HG02623 (cell line): ENCODE data around the gene ROPN1L.

Source experiments
- ATAC-seq: cut with Tn5 transposase; IDR thresholded peaks from one replicate; pipeline ENCODE4 v1.9.1; 2021; ENCODE audit warnings: moderate library complexity; ENCODE audit not compliant: unreplicated experiment

The ROPN1L gene

GRCh38 chr5:10456583-10457420 lies 15.1 kb downstream of the ROPN1L start:
- ATAC-seq: no peak

- ATAC-seq: no peak
These were observed 16.2 kb downstream of the ROPN1L start for GRCh38 chr5:10457682-10458574.

GRCh38 chr5:10459080-10460055 lies 17.7 kb downstream of the ROPN1L start:
- no peak for ATAC-seq

GRCh38 chr5:10460252-10460906 lies 18.7 kb downstream of the ROPN1L start:
- no peak for ATAC-seq

- ATAC-seq: no peak
These were observed 19.4 kb downstream of the ROPN1L start for GRCh38 chr5:10461041-10461440.

DNA sequence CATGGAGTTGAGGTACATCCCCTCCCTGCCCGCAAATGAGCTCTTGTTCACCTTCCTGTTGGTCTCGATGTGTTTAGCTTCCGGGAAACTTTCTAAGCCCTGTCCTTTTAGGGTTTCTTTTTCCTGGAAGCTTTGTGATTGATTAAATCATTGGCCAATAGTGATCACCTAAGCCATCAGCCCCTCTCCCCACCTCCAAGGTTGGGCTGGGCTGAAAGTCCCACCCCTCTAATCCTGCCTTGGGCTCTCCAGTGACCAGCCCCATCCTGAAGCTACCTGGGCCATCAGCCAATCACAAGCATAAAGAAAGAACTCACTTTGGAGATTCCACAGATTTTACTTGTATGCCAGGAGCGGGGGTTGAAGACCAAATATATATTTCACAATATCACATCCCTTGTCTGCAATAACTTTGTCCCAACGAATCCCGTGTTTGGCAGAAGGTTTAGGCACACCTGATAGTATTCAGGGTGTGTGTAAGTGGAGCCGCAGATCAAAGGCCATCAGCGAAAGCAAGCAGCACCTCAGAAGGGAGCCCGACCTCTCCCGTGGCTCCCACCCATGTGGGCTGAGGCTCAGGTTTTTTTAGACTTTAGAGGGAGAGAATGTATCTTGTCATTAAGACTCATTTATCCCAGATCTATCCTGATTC lies 20.4 kb downstream of the ROPN1L start:
- no peak for ATAC-seq

GRCh38 chr5:10463566-10463965 lies 21.9 kb downstream of the ROPN1L start:
- ATAC-seq: no peak

DNA sequence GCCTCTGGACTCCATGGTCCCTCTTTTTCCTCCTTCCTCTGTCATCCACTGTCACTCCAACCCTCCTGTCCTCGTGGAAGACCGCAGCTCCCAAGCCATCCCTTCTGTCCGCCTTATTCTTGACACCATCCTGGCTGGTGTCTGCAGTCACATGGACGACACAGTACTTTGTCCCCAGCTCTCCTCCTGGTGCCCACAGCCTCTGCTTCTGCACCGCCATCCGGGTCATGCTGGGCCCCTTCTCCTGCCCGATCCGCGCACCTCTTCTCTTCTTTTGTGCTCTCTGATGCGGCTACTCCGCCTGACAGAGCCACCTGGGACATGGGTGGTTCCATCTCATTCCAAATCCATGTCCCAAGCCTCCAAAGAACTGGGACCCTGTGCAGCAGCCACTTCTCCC lies 22.5 kb downstream of the ROPN1L start:
- no peak for ATAC-seq

GRCh38 chr5:10465726-10466125 lies 24.0 kb downstream of the ROPN1L start:
- no peak for ATAC-seq

DNA sequence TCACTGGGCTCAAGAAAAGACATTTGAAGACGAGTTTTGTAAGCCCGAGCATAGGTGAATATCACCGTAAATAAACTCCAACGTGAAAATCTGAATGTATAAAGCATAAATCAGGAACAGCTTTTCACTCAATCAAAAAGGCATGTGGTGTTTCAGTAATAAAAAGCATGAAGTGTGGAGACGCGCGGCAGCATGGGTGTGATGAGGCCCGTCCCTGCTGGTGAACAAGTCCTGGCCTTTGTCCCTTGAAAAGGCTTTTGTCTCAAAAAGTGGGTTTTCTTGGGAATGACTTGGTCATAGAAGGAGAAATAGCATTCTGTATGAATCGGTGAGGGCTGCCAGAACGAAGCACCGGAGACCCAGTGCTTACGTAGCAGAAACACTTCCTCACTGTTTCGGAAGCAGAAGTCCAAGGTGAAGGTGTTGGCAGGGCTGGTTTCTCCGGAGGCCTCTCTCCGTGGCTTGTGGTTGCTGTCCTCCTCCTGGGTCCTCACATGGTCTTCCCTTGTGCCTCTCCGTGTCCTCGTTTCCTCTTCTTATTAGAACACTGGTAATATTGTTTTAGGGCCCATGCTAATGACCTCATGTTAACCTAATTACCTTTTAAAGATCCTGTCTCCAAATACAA lies 24.9 kb downstream of the ROPN1L start:
- ATAC-seq: no peak

DNA sequence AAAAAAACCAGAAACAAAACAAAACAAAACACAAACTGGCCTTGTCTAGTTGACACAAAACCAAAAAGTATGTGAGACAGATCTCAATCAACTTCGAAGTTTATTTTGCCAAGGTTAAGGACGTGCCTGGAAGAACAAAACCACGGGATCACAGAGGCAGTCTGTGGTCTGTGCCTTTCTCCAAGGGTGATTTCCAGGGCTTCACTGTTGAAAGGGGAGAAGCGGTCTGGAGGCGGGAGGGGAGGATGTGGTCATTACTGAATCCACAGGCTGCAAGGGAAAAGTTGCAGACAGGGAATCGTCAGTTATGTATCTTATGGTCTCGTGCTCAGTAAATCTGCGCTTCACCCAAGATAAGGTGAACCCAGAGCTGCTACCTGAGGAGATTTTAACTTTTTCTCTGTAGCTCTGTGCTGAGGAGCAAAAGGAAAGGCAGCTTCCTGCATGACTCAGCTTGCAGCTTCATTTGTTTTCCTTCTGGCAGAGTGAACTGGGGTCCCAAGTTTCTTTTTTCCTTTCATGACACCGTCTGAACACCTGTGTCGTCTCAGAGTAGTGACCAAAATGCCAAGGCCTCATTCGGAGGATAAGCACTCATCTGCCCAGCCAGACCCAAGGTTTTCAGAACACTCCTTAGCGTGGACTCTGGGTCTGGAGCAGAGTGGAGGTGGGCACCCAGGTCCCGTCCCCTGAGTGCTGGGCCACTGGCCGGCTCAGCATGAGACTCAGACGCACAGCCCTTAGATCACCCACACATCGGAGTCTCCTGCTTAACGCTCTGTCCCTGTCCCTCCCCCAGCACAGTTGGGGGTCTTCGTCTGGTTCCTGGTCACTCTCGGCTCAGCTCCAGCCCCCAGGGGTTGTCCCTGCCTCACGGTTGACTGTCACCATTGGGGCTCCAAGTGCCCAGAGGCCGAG lies 25.9 kb downstream of the ROPN1L start:
- no peak for ATAC-seq

DNA sequence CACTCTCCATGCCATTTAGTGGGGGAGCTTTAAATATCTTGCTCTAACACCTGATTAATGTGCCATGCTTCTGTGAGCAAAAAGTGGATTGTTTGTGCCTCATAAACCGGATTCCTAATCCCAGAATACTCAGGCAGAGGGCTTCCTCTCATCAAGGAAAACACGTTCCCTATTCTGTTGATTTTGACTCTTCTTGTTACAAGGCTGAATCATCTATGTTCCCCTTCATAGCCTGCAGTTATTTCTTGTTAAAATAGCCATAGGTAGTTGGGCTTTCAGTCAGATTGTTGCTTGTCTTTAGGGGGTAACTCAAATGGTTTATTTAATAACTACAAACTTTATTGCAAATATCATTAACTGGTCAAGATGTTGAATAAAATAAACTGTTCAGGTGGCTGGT lies 26.6 kb downstream of the ROPN1L start:
- ATAC-seq: no peak

DNA sequence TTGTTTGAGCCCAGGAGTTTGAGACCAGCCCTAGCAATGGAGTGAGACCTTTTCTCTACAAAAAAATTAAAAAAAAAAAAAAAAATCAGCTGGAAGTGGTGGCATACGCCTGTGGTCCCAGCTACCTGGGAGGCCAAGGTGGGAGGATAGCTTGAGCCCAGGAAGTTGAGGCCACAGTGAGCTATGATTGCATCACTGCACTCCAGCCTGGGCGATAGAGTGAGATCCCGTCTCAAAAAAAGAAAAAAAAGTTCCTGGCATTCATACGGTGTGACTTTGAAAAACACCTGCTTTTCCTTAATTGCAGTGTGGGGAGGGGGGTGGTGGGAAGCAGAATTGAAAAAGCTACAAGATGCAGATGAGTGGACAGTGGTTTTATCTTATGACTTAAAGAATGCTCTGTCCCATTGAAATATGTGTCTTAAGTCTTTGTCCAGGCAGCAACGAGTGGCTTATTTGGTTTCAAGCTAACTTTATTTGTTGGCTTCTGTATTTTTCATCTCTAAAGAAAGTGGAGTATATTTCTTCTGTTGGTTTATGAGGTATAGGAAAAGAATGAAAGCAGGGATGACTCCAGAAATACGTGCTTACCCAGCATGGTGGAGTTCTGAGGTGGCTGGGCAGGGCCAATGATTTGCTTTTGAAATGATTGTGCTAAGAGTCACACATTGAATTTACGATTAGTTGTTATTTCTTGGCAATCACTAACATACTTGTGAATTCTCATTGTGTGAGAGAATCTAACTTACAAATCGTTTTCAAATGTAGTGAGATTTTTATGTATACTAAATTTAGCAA lies 27.8 kb downstream of the ROPN1L start:
- ATAC-seq: no peak

DNA sequence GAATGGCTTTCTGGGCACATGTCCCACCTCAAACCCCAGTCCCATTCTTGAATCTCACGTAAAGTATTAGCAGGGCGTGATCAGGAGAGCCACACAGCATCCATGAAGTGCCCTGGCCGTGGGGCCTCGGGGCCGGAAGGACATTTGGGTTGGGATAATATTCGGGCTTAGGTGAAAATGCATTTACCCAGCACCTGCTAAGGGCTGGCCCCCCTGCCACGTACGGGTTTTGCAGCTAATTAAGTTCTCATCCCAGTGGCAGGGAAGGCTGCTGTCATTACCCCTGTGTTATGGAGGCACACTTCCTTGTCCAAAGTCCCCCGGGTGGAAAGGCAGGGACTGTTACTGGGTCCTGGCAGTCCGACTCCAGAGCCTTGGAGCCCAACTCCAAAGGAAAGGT lies 29.0 kb downstream of the ROPN1L start:
- no peak for ATAC-seq

GRCh38 chr5:10471677-10472076 lies 30.0 kb downstream of the ROPN1L start:
- no peak for ATAC-seq

- no peak for ATAC-seq
These were observed 32.9 kb downstream of the ROPN1L start for GRCh38 chr5:10474521-10475075.
